Fibroblast of gingiva (primary cell): ENCODE results near the gene PLA2G12B.

Experiments
- DNase-seq: peaks from one replicate; pipeline ENCODE4 v3.0.0-alpha.2; 2011; ENCODE audit warnings: low read depth

The PLA2G12B gene

GRCh38 chr10:72890086-72890485 is 64.5 kb downstream of the PLA2G12B start:
- no peak for DNase-seq

DNA sequence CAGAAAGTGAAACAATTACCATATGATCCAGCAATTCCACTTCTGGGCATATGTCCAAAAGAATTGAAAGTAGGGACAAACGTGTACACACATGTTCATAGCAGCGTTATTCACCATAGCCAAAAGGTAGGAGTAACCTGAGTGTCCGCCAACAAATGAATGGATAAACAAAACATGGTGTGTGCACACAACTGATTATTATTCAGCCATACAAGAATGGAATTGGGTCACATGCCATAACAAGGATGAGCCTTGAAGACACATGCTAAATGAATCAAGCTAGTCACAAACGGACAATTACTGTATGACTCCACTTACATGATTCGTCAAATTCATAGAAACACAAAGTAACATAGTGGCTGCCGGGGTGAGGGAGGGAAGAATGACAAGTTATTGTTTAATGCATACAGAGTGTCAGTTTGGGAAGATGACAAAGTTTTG is 65.2 kb downstream of the PLA2G12B start:
- DNase-seq: peak; percentile 18

DNA sequence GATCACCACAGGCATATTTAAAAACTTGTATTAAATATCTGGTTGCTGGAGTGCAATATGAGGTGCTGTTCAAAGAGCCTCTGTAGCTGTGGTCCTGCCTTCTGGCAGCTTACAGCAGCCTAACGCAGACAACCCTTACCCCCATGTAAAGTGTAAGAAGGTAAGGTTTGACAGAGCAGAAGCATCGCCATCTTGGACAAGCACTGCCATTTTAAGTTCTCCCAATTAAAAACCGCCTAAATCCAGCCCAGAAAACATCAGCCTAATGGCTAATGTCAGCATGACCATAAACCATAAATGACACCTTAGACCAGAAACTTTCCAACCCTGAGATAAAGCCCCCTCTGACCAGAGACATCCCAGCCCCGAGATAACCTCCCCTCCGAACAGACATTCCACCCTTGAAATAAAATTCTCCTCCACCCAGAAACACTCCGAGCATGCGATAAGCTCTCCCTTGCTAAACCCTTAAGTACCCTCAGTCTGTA is 66.4 kb downstream of the PLA2G12B start:
- DNase-seq: no peak

- DNase-seq: no peak
Observed at GRCh38 chr10:72887043-72887442, 67.6 kb downstream of the PLA2G12B start.

- DNase-seq: no peak
Observed at GRCh38 chr10:72886621-72887020, 68.0 kb downstream of the PLA2G12B start.

GRCh38 chr10:72885953-72886352 is 68.7 kb downstream of the PLA2G12B start:
- no peak for DNase-seq
